H1 (cell line): Measurements from ENCODE around the gene FHIT.

Source experiments
- CREB1 ChIP-seq: IDR thresholded peaks from 2 replicates; pipeline ENCODE4 v1.6.1; 2012; ENCODE audit warnings: inconsistent platforms
- JUN ChIP-seq: IDR thresholded peaks from 2 replicates; pipeline ENCODE4 v1.6.1; 2011; ENCODE audit warnings: low read depth, mild to moderate bottlenecking, improper control_type of control experiment, low read length
- SP4 ChIP-seq: IDR thresholded peaks from 2 replicates; pipeline ENCODE4 v1.6.1; 2012; ENCODE audit warnings: low read length, inconsistent platforms

DNA sequence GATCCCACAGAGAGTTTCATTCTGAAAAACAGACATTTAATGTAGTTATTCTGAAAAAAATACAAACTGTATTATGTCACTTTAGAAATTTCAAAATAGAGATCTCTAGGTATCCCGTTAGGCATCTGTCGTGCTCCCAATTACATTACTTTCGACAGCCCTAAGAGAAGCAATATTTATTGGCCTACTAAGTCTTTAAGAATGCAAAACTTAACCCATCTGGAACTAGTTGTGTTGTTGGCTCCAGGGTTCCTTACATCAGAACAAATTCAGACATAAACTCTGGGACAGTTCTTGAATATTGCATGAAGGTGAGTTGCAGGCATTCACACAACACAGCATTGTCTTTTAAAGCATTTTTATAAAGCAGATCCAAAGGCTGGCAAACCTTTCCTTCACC lies 498.4 kb downstream of the FHIT start:
- TF ChIP-seq SP4, result no peak
- no peak for TF ChIP-seq JUN
- TF ChIP-seq CREB1, result no peak
